GM19099 (cell line): ENCODE measurements around the gene DMD.

Experiments
- POLR2A ChIP-seq: IDR thresholded peaks from 3 replicates; pipeline ENCODE4 v1.6.1; 2011; ENCODE audit warnings: low read depth; ENCODE audit not compliant: insufficient read length; ENCODE audit errors: extremely low read depth

Gene DMD

GRCh38 chrX:31845003-31845402 is 1366.3 kb downstream of the DMD start:
- no peak for TF ChIP-seq POLR2A

GRCh38 chrX:31838617-31839016 is 1372.7 kb downstream of the DMD start:
- TF ChIP-seq POLR2A: no peak

DNA sequence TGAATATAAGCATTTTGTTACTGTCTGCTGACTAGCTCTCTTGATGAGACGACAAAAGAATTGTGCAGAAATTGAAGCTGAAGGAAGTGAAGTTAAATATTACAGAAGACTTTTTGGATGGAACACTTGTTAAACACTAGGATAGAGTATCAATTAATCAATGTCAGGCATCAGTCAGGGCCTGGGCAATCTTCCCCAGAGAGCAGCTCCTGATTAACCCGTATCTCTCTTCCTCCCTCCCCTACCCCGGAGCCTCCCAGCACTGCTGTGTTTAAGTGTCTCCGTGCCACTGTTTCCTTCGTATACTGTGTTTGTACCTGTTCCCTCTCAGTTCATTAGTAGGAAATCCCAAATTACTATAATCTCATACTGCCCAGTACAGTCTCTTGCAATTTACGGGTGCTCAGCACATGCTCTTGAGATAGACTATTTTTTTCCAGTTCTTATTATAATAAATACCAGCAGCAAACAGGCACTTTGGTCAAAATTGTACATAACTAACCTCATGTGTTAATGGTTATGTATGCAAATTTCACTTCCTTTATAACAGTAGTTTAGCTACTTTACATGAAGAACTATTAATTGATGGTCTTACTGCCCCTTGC is 1373.8 kb downstream of the DMD start:
- TF ChIP-seq POLR2A: no peak

GRCh38 chrX:31836479-31836878 is 1374.9 kb downstream of the DMD start:
- no peak for TF ChIP-seq POLR2A

- no peak for TF ChIP-seq POLR2A
Measured at GRCh38 chrX:31832263-31832662, 1379.1 kb downstream of the DMD start.

DNA sequence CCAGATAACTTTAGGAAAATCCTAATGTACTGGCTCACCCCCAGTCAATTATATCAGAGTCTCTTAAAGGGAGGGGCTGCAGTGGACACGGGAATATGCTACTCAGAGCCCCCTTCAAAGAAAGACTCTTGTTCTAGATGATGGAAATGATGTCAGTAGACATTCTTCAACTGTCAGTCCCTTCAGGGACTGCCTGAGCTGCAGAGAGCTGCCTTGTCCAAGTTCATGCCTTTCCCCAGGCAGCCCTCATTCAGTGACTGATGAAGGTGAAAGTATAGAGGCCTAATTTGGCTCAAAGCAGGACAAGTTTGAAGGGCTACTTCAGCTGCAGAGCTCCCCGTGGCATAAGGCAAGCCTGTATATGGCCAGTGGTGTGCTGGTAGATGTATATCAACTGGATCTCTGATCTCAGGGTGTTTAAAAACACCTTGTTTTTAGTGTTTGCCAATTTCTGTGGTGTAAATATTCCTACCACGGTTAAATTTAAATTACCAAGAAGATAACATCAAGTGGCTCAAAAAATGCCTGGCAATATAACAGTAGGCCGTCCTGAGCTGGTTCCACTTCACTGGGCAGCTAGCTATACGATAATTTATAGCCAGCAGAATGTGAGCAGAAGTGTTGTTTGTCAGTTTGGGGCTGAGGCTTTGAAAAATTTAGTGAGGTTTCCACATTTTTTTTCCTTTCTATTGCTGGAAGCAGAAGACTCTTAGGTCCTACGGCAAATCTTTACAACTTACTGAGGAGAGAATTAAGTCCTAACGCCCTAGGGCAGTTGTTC is 1390.7 kb downstream of the DMD start:
- TF ChIP-seq POLR2A: no peak

- TF ChIP-seq POLR2A: no peak
Measured at GRCh38 chrX:31819455-31819854, 1391.9 kb downstream of the DMD start.

DNA sequence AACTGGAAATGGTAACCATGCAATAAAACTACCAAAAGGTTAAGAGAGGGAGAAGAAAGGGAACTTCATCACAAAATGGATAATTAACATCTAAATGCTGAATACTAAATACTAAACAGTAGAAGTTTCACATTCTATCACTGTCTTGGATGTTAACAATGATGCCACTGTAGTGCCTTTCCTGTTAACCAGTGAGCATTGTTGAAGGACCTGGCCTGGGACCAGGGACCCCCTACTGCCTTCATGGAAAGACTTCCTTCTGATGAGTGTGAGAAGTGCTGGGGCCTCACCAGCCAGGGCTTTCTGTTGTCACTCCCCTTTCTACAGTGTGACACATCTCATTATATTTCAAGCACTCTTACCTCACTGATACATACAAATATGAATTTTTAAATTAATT is 1400.2 kb downstream of the DMD start:
- no peak for TF ChIP-seq POLR2A

DNA sequence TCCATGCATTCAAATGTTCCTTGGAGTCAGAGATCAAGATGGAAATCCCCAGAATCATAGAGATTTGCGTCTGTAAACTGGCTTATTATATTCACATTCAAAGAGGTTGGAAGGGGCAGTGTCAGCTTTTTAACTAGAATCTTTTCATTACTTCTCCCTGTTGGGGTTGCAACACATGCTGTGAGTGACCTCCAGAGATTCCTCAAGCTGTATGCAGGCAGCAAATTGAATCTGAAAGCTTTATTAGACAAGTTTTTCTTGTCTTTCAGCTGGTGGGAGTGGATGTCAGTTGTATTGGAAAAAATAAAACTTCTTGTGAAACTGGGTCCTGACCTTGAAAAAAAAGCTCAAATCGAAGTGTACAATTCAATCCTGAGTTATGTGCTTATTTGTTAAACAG is 1403.0 kb downstream of the DMD start:
- no peak for TF ChIP-seq POLR2A

GRCh38 chrX:31807165-31807564 is 1404.2 kb downstream of the DMD start:
- no peak for TF ChIP-seq POLR2A

DNA sequence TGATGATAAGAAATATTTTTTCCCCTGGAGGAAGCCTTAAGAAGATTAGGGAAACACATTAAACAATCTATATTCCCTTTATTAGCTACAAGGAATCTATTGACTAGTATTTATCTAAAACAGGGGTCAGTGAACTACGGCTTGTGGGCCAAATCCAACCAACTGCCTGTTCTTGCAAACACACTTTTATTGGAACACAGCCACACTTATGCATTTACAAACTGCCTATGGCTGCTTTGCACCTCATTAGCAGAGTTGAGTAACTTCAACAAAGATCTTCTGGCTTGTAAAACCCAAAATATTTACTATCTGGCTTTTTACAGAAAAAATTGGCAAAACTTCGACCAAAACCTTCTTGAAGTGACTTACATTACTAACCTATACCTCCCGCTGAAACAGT is 1405.6 kb downstream of the DMD start:
- no peak for TF ChIP-seq POLR2A

DNA sequence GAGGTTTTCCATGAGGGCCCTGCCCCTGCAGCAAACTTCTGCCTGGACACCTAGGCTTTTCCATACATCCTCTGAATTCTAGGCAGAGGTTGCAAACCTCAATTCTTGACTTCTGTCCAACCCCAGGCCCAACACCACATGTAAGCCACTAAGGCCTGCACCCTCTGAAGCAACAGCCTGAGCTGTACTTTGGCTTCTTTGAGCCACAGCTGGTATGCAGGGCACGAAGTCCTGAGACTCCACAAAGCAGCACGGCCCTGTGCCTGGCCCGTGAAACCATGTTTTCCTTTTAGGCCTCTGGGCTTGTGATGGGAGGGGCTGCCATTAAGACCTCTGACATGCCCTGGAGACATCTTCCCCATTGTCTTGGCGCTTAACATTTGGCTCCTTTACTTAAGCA is 1411.1 kb downstream of the DMD start:
- TF ChIP-seq POLR2A: no peak

- TF ChIP-seq POLR2A: no peak
Measured at GRCh38 chrX:31796624-31797023, 1414.7 kb downstream of the DMD start.

DNA sequence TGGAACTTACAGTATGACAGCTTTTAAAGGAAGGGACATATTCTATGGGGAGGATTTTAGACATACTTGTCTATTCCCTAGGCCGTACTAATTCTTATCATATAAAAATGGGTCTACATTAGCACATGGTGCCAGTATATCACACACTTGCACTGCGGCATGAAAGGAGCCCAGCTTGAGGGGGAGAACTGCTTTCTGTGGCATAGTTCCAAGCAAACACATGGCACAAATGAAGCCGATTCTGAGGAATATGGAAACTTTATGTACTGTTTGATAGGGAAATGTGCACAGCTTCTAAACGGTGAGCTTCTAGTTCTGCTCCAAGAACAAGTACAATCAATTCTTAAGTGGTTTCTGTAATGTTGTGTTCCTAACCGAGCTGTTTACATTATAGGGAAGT is 1463.9 kb downstream of the DMD start:
- no peak for TF ChIP-seq POLR2A

DNA sequence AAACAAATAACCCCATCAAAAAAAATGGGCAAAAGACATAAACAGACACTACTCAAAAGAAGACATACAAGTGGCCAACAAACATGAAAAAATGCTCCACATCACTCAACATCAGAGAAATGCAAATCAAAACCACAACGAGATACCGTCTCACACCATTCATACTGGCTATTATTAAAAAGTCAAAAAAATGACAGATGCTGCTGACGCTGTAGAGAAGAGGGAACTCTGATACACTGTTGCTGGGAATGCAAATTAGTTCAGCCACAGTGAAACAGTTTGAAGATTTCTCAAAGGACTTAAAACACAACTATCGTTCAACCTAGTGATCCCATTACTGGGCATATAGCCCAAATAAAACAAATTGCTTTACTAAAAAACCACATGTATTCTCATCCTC is 1468.3 kb downstream of the DMD start:
- no peak for TF ChIP-seq POLR2A

GRCh38 chrX:31717474-31717873 is 1493.9 kb downstream of the DMD start:
- TF ChIP-seq POLR2A: no peak
